ENCODE results near the gene WAPL. TPM values are rescaled to one million over a fixed set of nuclear protein-coding genes. Genes with fewer than 3 reads are reported as not detected.

WAPL gene
- total and polyA plus RNA-seq, 2 of the 13 experiments (the other 11 are each of a cell fraction or from before 2014, with no cell fraction given), result 13.2 to 43.5 TPM

DNA sequence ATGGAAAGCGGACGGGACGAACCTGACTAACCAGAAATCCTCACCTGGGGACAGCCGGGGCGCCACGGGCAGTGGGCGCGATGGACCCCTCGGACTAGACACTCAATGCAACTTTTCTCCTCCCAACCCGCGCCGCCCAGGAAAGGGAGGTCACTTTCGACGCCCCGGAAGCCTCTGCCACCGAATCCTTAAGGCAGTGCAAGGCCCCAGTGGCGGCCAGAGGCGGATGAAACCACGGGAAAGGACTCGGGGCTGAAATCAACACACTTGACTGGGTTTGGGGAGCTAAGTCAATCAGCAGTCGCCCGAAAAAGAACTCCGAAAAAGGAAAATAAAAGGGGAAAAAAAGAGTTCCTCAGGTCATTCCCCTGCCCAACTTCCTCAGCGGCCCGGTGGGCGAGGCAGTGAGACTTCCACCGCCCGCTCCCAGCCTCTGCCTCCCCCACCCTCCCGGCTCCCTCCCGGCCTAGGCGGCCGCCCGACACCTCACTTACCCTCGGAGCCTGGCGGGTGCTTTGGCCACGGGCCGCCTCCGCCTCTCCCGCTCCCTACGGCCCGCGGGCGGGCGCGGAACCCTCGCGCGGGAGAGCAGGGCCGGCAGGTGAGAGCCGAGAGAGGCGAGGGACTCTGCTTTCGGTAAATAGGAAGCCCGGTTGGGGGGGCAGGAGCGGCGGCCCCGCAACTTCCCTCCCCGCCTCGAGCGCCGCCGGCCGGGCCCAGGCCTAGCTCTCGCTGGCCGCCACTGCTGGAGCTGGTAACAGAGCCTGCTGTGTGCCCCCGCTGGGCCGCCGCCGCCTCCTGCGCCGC, 518 bp downstream of the WAPL start (continued):
- TF ChIP-seq FOXK2 (IDR thresholded peaks at IDR 0.05) (no peak), BCL6 (CRISPR knock-in tag; IDR thresholded peaks at IDR 0.05) (no peak), ZNF841 (CRISPR knock-in tag; IDR thresholded peaks at IDR 0.05; ENCODE audit: borderline replicate concordance) (no peak), ZFP82 (CRISPR knock-in tag; IDR thresholded peaks at IDR 0.05; ENCODE audit: borderline replicate concordance) (no peak), FOXA1 (IDR thresholded peaks at IDR 0.05) (no peak), FOXA1 (CRISPR knock-in tag; IDR thresholded peaks at IDR 0.05) (no peak), FOXJ3 (CRISPR knock-in tag; IDR thresholded peaks at IDR 0.05; ENCODE audit: borderline replicate concordance) (no peak), ZNF577 (CRISPR knock-in tag; IDR thresholded peaks at IDR 0.05; ENCODE audit: borderline replicate concordance, low read depth) (no peak), REPIN1 (CRISPR knock-in tag; IDR thresholded peaks at IDR 0.05; ENCODE audit: borderline replicate concordance, low read depth) (no peak), ZNF260 (CRISPR knock-in tag; IDR thresholded peaks at IDR 0.05; ENCODE audit: borderline replicate concordance, low read depth) (no peak), ZFYVE20 (CRISPR knock-in tag; IDR thresholded peaks at IDR 0.05; ENCODE audit: borderline replicate concordance, low read depth) (no peak), ZNF3 (CRISPR knock-in tag; IDR thresholded peaks at IDR 0.05) (0 out of 2 replicates have a peak, but pooled peaks have one; percentile 8), ASH2L (IDR thresholded peaks at IDR 0.05; ENCODE audit: insufficient read length, low read depth, low read length) (no peak), SALL1 (CRISPR knock-in tag; IDR thresholded peaks at IDR 0.05) (no peak; the same call in 1 of the 2 replicates)
- TF ChIP-seq, protein P1, sequence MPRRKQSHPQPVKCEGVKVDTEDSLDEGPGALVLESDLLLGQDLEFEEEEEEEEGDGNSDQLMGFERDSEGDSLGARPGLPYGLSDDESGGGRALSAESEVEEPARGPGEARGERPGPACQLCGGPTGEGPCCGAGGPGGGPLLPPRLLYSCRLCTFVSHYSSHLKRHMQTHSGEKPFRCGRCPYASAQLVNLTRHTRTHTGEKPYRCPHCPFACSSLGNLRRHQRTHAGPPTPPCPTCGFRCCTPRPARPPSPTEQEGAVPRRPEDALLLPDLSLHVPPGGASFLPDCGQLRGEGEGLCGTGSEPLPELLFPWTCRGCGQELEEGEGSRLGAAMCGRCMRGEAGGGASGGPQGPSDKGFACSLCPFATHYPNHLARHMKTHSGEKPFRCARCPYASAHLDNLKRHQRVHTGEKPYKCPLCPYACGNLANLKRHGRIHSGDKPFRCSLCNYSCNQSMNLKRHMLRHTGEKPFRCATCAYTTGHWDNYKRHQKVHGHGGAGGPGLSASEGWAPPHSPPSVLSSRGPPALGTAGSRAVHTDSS (CRISPR knock-in tag; conservative IDR thresholded peaks at IDR 0.05), result no peak
- TF ChIP-seq, protein P2, sequence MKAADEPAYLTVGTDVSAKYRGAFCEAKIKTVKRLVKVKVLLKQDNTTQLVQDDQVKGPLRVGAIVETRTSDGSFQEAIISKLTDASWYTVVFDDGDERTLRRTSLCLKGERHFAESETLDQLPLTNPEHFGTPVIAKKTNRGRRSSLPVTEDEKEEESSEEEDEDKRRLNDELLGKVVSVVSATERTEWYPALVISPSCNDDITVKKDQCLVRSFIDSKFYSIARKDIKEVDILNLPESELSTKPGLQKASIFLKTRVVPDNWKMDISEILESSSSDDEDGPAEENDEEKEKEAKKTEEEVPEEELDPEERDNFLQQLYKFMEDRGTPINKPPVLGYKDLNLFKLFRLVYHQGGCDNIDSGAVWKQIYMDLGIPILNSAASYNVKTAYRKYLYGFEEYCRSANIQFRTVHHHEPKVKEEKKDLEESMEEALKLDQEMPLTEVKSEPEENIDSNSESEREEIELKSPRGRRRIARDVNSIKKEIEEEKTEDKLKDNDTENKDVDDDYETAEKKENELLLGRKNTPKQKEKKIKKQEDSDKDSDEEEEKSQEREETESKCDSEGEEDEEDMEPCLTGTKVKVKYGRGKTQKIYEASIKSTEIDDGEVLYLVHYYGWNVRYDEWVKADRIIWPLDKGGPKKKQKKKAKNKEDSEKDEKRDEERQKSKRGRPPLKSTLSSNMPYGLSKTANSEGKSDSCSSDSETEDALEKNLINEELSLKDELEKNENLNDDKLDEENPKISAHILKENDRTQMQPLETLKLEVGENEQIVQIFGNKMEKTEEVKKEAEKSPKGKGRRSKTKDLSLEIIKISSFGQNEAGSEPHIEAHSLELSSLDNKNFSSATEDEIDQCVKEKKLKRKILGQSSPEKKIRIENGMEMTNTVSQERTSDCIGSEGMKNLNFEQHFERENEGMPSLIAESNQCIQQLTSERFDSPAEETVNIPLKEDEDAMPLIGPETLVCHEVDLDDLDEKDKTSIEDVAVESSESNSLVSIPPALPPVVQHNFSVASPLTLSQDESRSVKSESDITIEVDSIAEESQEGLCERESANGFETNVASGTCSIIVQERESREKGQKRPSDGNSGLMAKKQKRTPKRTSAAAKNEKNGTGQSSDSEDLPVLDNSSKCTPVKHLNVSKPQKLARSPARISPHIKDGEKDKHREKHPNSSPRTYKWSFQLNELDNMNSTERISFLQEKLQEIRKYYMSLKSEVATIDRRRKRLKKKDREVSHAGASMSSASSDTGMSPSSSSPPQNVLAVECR (CRISPR knock-in tag; IDR thresholded peaks at IDR 0.05; ENCODE audit: borderline replicate concordance), result no peak; the same call in 1 of the 2 replicates
- TF ChIP-seq, protein P3, sequence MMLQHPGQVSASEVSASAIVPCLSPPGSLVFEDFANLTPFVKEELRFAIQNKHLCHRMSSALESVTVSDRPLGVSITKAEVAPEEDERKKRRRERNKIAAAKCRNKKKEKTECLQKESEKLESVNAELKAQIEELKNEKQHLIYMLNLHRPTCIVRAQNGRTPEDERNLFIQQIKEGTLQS (CRISPR knock-in tag; IDR thresholded peaks at IDR 0.05), result no peak
- TF ChIP-seq, protein P4, sequence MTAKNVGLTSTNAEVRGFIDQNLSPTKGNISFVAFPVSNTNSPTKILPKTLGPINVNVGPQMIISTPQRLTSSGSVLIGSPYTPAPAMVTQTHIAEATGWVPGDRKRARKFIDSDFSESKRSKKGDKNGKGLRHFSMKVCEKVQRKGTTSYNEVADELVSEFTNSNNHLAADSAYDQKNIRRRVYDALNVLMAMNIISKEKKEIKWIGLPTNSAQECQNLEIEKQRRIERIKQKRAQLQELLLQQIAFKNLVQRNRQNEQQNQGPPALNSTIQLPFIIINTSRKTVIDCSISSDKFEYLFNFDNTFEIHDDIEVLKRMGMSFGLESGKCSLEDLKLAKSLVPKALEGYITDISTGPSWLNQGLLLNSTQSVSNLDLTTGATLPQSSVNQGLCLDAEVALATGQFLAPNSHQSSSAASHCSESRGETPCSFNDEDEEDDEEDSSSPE (CRISPR knock-in tag; IDR thresholded peaks at IDR 0.05), result no peak
- TF ChIP-seq, protein P5, sequence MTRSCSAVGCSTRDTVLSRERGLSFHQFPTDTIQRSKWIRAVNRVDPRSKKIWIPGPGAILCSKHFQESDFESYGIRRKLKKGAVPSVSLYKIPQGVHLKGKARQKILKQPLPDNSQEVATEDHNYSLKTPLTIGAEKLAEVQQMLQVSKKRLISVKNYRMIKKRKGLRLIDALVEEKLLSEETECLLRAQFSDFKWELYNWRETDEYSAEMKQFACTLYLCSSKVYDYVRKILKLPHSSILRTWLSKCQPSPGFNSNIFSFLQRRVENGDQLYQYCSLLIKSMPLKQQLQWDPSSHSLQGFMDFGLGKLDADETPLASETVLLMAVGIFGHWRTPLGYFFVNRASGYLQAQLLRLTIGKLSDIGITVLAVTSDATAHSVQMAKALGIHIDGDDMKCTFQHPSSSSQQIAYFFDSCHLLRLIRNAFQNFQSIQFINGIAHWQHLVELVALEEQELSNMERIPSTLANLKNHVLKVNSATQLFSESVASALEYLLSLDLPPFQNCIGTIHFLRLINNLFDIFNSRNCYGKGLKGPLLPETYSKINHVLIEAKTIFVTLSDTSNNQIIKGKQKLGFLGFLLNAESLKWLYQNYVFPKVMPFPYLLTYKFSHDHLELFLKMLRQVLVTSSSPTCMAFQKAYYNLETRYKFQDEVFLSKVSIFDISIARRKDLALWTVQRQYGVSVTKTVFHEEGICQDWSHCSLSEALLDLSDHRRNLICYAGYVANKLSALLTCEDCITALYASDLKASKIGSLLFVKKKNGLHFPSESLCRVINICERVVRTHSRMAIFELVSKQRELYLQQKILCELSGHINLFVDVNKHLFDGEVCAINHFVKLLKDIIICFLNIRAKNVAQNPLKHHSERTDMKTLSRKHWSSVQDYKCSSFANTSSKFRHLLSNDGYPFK (CRISPR knock-in tag; IDR thresholded peaks at IDR 0.05; ENCODE audit: borderline replicate concordance), result no peak
